G401.6 (cell line): ENCODE data around the gene SLC9C2.
A peak's percentile ranks its signal among the peaks of the same experiment; 100 is the strongest.
"Not testable (repeated sequence)": the region's sequence is repeated elsewhere in the genome, so short reads cannot be mapped to it uniquely, and the experiment has no call there.

ENCODE experiments used
- FAIRE-seq: peaks from 2 replicates; lab custom pipeline; 2012; peaks lifted over from hg19 to GRCh38; lab: Jason Lieb, UNC

The SLC9C2 gene

GRCh38 chr1:173525926-173526325, 76.9 kb downstream of the SLC9C2 start:
- FAIRE-seq: no peak

GRCh38 chr1:173523329-173523728, 79.5 kb downstream of the SLC9C2 start:
- no peak for FAIRE-seq

- FAIRE-seq: no peak
Measured at GRCh38 chr1:173520799-173521198, 82.1 kb downstream of the SLC9C2 start.

- not testable (repeated sequence) for FAIRE-seq
Measured at GRCh38 chr1:173514503-173514902, 88.4 kb downstream of the SLC9C2 start.

GRCh38 chr1:173509797-173510196, 93.1 kb downstream of the SLC9C2 start:
- FAIRE-seq: no peak

- peak; percentile 36 for FAIRE-seq
Measured at GRCh38 chr1:173508541-173508940, 94.3 kb downstream of the SLC9C2 start.

- no peak for FAIRE-seq
Measured at GRCh38 chr1:173507847-173508209, 95.0 kb downstream of the SLC9C2 start.

- FAIRE-seq: peak; percentile 99
Measured at GRCh38 chr1:173507205-173507846, 95.5 kb downstream of the SLC9C2 start.

- FAIRE-seq: no peak
Measured at GRCh38 chr1:173506437-173506836, 96.4 kb downstream of the SLC9C2 start.

GRCh38 chr1:173505391-173505790, 97.5 kb downstream of the SLC9C2 start:
- no peak for FAIRE-seq

- FAIRE-seq: no peak
Measured at GRCh38 chr1:173504268-173504667, 98.6 kb downstream of the SLC9C2 start.

- FAIRE-seq: no peak
Measured at GRCh38 chr1:173503391-173503790, 99.5 kb downstream of the SLC9C2 start.

- no peak for FAIRE-seq
Measured at GRCh38 chr1:173502104-173502503, 100.8 kb downstream of the SLC9C2 start.

- FAIRE-seq: no peak
Measured at GRCh38 chr1:173499729-173500128, 103.1 kb downstream of the SLC9C2 start.

- FAIRE-seq: no peak
Measured at GRCh38 chr1:173496757-173497320, 106.0 kb downstream of the SLC9C2 start.

GRCh38 chr1:173495609-173496267, 107.1 kb downstream of the SLC9C2 start:
- FAIRE-seq: no peak

- not testable (repeated sequence) for FAIRE-seq
Measured at GRCh38 chr1:173493125-173493524, 109.7 kb downstream of the SLC9C2 start.

GRCh38 chr1:173491508-173491907, 111.4 kb downstream of the SLC9C2 start:
- FAIRE-seq: no peak

GRCh38 chr1:173489929-173490328, 112.9 kb downstream of the SLC9C2 start:
- FAIRE-seq: no peak

- no peak for FAIRE-seq
Measured at GRCh38 chr1:173489149-173489600, 113.7 kb downstream of the SLC9C2 start.

GRCh38 chr1:173488001-173488400, 114.9 kb downstream of the SLC9C2 start:
- FAIRE-seq: no peak

GRCh38 chr1:173485401-173485800, 117.5 kb downstream of the SLC9C2 start:
- no peak for FAIRE-seq

GRCh38 chr1:173484276-173484675, 118.6 kb downstream of the SLC9C2 start:
- no peak for FAIRE-seq

- no peak for FAIRE-seq
Measured at GRCh38 chr1:173482683-173483082, 120.2 kb downstream of the SLC9C2 start.
